DOHH2 (cell line): ENCODE data around the gene COL17A1.

Source experiments
- H3F3A ChIP-seq: fragments of 200-600 bp; sonication (generic), shearing (Covaris generic); 2 replicates; pipeline ENCODE4 v1.6.0; 2016; ENCODE audit warnings: antibody characterized with exemption, mild to moderate bottlenecking; ENCODE audit not compliant: control insufficient read depth, insufficient read depth
- H3K27ac ChIP-seq: fragments of 200-600 bp; sonication (generic); 2 replicates; pipeline ENCODE4 v1.5.1; 2014; ENCODE audit warnings: low read depth, mild to moderate bottlenecking, low read length, moderate library complexity
- H3K27me3 ChIP-seq: fragments of 200-600 bp; sonication (generic); 2 replicates; pipeline ENCODE4 v1.6.1; 2014; ENCODE audit warnings: mild to moderate bottlenecking, low read length, mixed read lengths; ENCODE audit not compliant: control insufficient read depth
- H3K36me3 ChIP-seq: fragments of 200-600 bp; sonication (generic); 2 replicates; pipeline ENCODE4 v1.6.1; 2014; ENCODE audit warnings: mild to moderate bottlenecking, low read length, moderate library complexity, mixed read lengths; ENCODE audit not compliant: control insufficient read depth
- H3K4me1 ChIP-seq: fragments of 200-600 bp; sonication (generic); 2 replicates; pipeline ENCODE4 v1.6.1; 2014; ENCODE audit warnings: mild to moderate bottlenecking, low read length, mixed read lengths; ENCODE audit not compliant: control insufficient read depth
- H3K4me2 ChIP-seq: fragments of 200-600 bp; sonication (generic); 2 replicates; pipeline ENCODE4 v1.6.0; 2014; ENCODE audit warnings: mild to moderate bottlenecking, low read length, moderate library complexity
- H3K4me3 ChIP-seq: fragments of 200-600 bp; sonication (generic); 2 replicates; pipeline ENCODE4 v1.5.1; 2014; ENCODE audit warnings: mild to moderate bottlenecking, low read length, mixed read lengths
- H3K79me2 ChIP-seq: fragments of 200-600 bp; sonication (generic); 2 replicates; pipeline ENCODE4 v1.6.1; 2014; ENCODE audit warnings: mild to moderate bottlenecking, low read length, mixed read lengths; ENCODE audit not compliant: control insufficient read depth
- H3K9me2 ChIP-seq: fragments of 200-600 bp; sonication (generic); replicated peaks from 2 replicates; pipeline ENCODE4 v1.6.1; 2014; ENCODE audit warnings: mild to moderate bottlenecking, low read length, mixed read lengths; ENCODE audit not compliant: control insufficient read depth
- H3K9me3 ChIP-seq: fragments of 200-600 bp; sonication (generic); 2 replicates; pipeline ENCODE4 v1.6.1; 2014; ENCODE audit warnings: antibody characterized with exemption, low read length, mixed read lengths; ENCODE audit not compliant: control insufficient read depth, insufficient read depth
- H4K20me1 ChIP-seq: fragments of 200-600 bp; sonication (generic); 2 replicates; pipeline ENCODE4 v1.6.0; 2014; ENCODE audit warnings: low read depth, mild to moderate bottlenecking, antibody characterized with exemption, low read length, moderate library complexity; ENCODE audit not compliant: control insufficient read depth, insufficient read depth
- CTCF ChIP-seq: fragments of 200-600 bp; sonication (generic); IDR thresholded peaks from one replicate; pipeline ENCODE4 v1.5.1; 2014; ENCODE audit warnings: antibody characterized with exemption, mild to moderate bottlenecking, low read depth, low read length; ENCODE audit not compliant: poor library complexity, severe bottlenecking
- EZH2phosphoT487 ChIP-seq: fragments of 200-600 bp; sonication (generic); IDR thresholded peaks from 2 replicates; pipeline ENCODE4 v1.6.1; 2017; ENCODE audit warnings: borderline replicate concordance, mild to moderate bottlenecking, antibody characterized with exemption, low read length, moderate library complexity, mixed read lengths

The COL17A1 gene

GRCh38 chr10:104103956-104104355 is 18.3 kb upstream of the COL17A1 start:
- Histone ChIP-seq H3K27me3 (peaks cover 21% of the 10 kb centered on the region; the same call in 1 of the 2 replicates), H3K4me2 (no peak overlapping the region), H3K36me3 (no peaks in the 10 kb centered on the region), H3K9me2 (no peaks in the 10 kb centered on the region), H3K79me2 (no peaks in the 10 kb centered on the region), H4K20me1 (no peaks in the 10 kb centered on the region), H3K27ac (no peak overlapping the region), H3F3A (no peaks in the 10 kb centered on the region), H3K4me3 (no peak overlapping the region), H3K4me1 (no peaks in the 10 kb centered on the region), H3K9me3 (no peaks in the 10 kb centered on the region)
- no peak for TF ChIP-seq EZH2phosphoT487
- no peak for TF ChIP-seq CTCF

- no peaks in the 10 kb centered on the region for H3K36me3 ChIP-seq
- H3K9me2 ChIP-seq, result no peaks in the 10 kb centered on the region
- no peaks in the 10 kb centered on the region for H3K4me1 ChIP-seq
- H3K4me2 ChIP-seq, result no peak overlapping the region
- no peaks in the 10 kb centered on the region for H3K79me2 ChIP-seq
- TF ChIP-seq CTCF (no peak), EZH2phosphoT487 (no peak)
- H3K4me3 ChIP-seq, result no peak overlapping the region
- H3K27me3 ChIP-seq, result peaks cover 22% of the 10 kb centered on the region; the same call in 1 of the 2 replicates
- H3K27ac ChIP-seq, result no peak overlapping the region
- no peaks in the 10 kb centered on the region for H3F3A ChIP-seq
- H3K9me3 ChIP-seq, result no peaks in the 10 kb centered on the region
- no peaks in the 10 kb centered on the region for H4K20me1 ChIP-seq
Observed at GRCh38 chr10:104101902-104102301, 16.2 kb upstream of the COL17A1 start.

- Histone ChIP-seq H4K20me1 (no peaks in the 10 kb centered on the region), H3K27me3 (peaks cover 22% of the 10 kb centered on the region; the same call in 1 of the 2 replicates), H3F3A (no peaks in the 10 kb centered on the region), H3K79me2 (no peaks in the 10 kb centered on the region), H3K4me3 (no peak overlapping the region), H3K4me1 (no peaks in the 10 kb centered on the region), H3K9me3 (no peaks in the 10 kb centered on the region), H3K9me2 (no peaks in the 10 kb centered on the region), H3K36me3 (no peaks in the 10 kb centered on the region), H3K4me2 (no peak overlapping the region), H3K27ac (no peak overlapping the region)
- TF ChIP-seq EZH2phosphoT487, result no peak
- TF ChIP-seq CTCF, result no peak
Observed at GRCh38 chr10:104100795-104101194, 15.1 kb upstream of the COL17A1 start.

- H3K4me1 ChIP-seq, result no peaks in the 10 kb centered on the region
- H4K20me1 ChIP-seq, result no peaks in the 10 kb centered on the region
- H3K79me2 ChIP-seq, result no peaks in the 10 kb centered on the region
- no peak overlapping the region for H3K4me3 ChIP-seq
- H3K27me3 ChIP-seq, result peaks cover 22% of the 10 kb centered on the region; the same call in 1 of the 2 replicates
- no peak overlapping the region for H3K4me2 ChIP-seq
- no peaks in the 10 kb centered on the region for H3K9me3 ChIP-seq
- TF ChIP-seq EZH2phosphoT487, result no peak
- no peak for TF ChIP-seq CTCF
- H3K9me2 ChIP-seq, result no peaks in the 10 kb centered on the region
- H3F3A ChIP-seq, result no peaks in the 10 kb centered on the region
- H3K36me3 ChIP-seq, result no peaks in the 10 kb centered on the region
- H3K27ac ChIP-seq, result no peak overlapping the region
Observed at GRCh38 chr10:104099941-104100340, 14.3 kb upstream of the COL17A1 start.
